ENCODE measurements around the gene SEC22A.

Gene SEC22A

GRCh38 chr3:123291404-123291803 lies 89.7 kb downstream of the SEC22A start:
- DNase-seq (ENCODE audit: low spot score), result no peak
- no peak for TF ChIP-seq CTCF (IDR thresholded peaks at IDR 0.05)
- Histone ChIP-seq H3K4me3 (no peak overlapping the region), H3K27ac (no peak overlapping the region)

- DNase-seq (ENCODE audit: low spot score), result no peak
These were observed 90.9 kb downstream of the SEC22A start for GRCh38 chr3:123292321-123293310.

GRCh38 chr3:123294296-123294938 lies 92.7 kb downstream of the SEC22A start:
- no peak overlapping the region for H3K4me3 ChIP-seq
- TF ChIP-seq CTCF (IDR thresholded peaks at IDR 0.05), result no peak
- peak; percentile 8 for DNase-seq (ENCODE audit: low spot score)
- H3K27ac ChIP-seq, result no peak overlapping the region

More at GRCh38 chr3:123292321-123293310, 90.9 kb downstream of the SEC22A start:
- no peak for TF ChIP-seq CTCF (IDR thresholded peaks at IDR 0.05)
- H3K27ac ChIP-seq, result peak overlapping the region in 1 of 2 donors; percentile 18
- H3K4me3 ChIP-seq, result no peak overlapping the region

GRCh38 chr3:123295171-123295900 lies 93.6 kb downstream of the SEC22A start:
- TF ChIP-seq CTCF (IDR thresholded peaks at IDR 0.05), result no peak
- Histone ChIP-seq H3K4me3 (no peak overlapping the region), H3K27ac (no peak overlapping the region)
- no peak for DNase-seq (ENCODE audit: low spot score)

- H3K27ac ChIP-seq, result no peak overlapping the region
These were observed 94.1 kb downstream of the SEC22A start for GRCh38 chr3:123295901-123296250.

GRCh38 chr3:123296261-123296660 lies 94.5 kb downstream of the SEC22A start:
- DNase-seq (ENCODE audit: low spot score), result no peak
- TF ChIP-seq CTCF (IDR thresholded peaks at IDR 0.05), result no peak
- H3K4me3 ChIP-seq, result no peak overlapping the region
- H3K27ac ChIP-seq, result no peak overlapping the region

More at GRCh38 chr3:123295901-123296250, 94.1 kb downstream of the SEC22A start:
- no peak for TF ChIP-seq CTCF (IDR thresholded peaks at IDR 0.05)
- DNase-seq (ENCODE audit: low spot score), result no peak
- H3K4me3 ChIP-seq, result no peak overlapping the region
